HEK293T (cell line): Measurements from ENCODE around the gene EML6.

Source experiments
- CTCF ChIA-PET: fragments of 350-600 bp; formaldehyde crosslinking; extraction: SDS; loops from one replicate; lab custom pipeline; 2021; ENCODE audit warnings: antibody characterized with exemption, inconsistent platforms; lab: Yijun Ruan, JAX
- POLR2A ChIA-PET: fragments of 350-600 bp; formaldehyde crosslinking; extraction: SDS; loops from one replicate; lab custom pipeline; 2020; ENCODE audit warnings: antibody characterized with exemption, inconsistent platforms; lab: Yijun Ruan, JAX
- DNase-seq: peaks from one replicate; pipeline ENCODE4 v3.0.0; 2012; ENCODE audit warnings: mixed read lengths; ENCODE audit errors: extremely low spot score
- ARNT ChIP-seq: fragments of 450-650 bp; IDR thresholded peaks from 2 replicates; pipeline ENCODE4 v1.6.1; 2017; ENCODE audit warnings: mild to moderate bottlenecking
- BHLHE40 ChIP-seq: fragments of 450-650 bp; IDR thresholded peaks from 2 replicates; pipeline ENCODE4 v1.6.1; 2016; ENCODE audit warnings: mild to moderate bottlenecking, moderate library complexity, borderline replicate concordance
- CTBP1 ChIP-seq: fragments of 450-650 bp; IDR thresholded peaks from 2 replicates; pipeline ENCODE4 v1.6.1; 2016; ENCODE audit warnings: borderline replicate concordance
- ELF4 ChIP-seq: fragments of 450-650 bp; IDR thresholded peaks from 2 replicates; pipeline ENCODE4 v1.6.1; 2017; ENCODE audit warnings: antibody characterized with exemption
- FOXA1 ChIP-seq: fragments of 450-650 bp; IDR thresholded peaks from 2 replicates; pipeline ENCODE4 v1.6.1; 2016; ENCODE audit warnings: mild to moderate bottlenecking
- FOXK2 ChIP-seq: fragments of 450-650 bp; IDR thresholded peaks from 2 replicates; pipeline ENCODE4 v1.6.1; 2016; ENCODE audit warnings: mild to moderate bottlenecking
- FOXM1 ChIP-seq: fragments of 450-650 bp; IDR thresholded peaks from 2 replicates; pipeline ENCODE4 v1.6.1; 2017; ENCODE audit warnings: mild to moderate bottlenecking, borderline replicate concordance
- HDGF ChIP-seq: fragments of 450-650 bp; IDR thresholded peaks from 2 replicates; pipeline ENCODE4 v1.6.1; 2017; ENCODE audit warnings: antibody characterized with exemption, borderline replicate concordance
- L3MBTL2 ChIP-seq: fragments of 450-650 bp; conservative IDR thresholded peaks from 2 replicates; pipeline ENCODE4 v1.6.1; 2016; ENCODE audit warnings: mild to moderate bottlenecking
- LEF1 ChIP-seq: fragments of 450-650 bp; IDR thresholded peaks from 2 replicates; pipeline ENCODE4 v1.6.1; 2017; ENCODE audit warnings: mild to moderate bottlenecking, borderline replicate concordance
- NFRKB ChIP-seq: fragments of 450-650 bp; IDR thresholded peaks from 2 replicates; pipeline ENCODE4 v1.6.1; 2016; ENCODE audit warnings: mild to moderate bottlenecking, moderate library complexity
- PKNOX1 ChIP-seq: fragments of 450-650 bp; IDR thresholded peaks from 2 replicates; pipeline ENCODE4 v1.6.1; 2016
- SP1 ChIP-seq: fragments of 450-650 bp; IDR thresholded peaks from 2 replicates; pipeline ENCODE4 v1.6.1; 2017
- SUZ12 ChIP-seq: fragments of 450-650 bp; IDR thresholded peaks from 2 replicates; pipeline ENCODE4 v1.6.1; 2016; ENCODE audit warnings: mild to moderate bottlenecking
- TARDBP ChIP-seq: fragments of 450-650 bp; IDR thresholded peaks from 2 replicates; pipeline ENCODE4 v1.6.1; 2016
- ZNF384 ChIP-seq: fragments of 450-650 bp; IDR thresholded peaks from 2 replicates; pipeline ENCODE4 v1.6.1; 2016

The EML6 gene

GRCh38 chr2:54903736-54904554, 180.5 kb downstream of the EML6 start:
- no peak for TF ChIP-seq ARNT
- no peak for TF ChIP-seq HDGF
- TF ChIP-seq SP1: no peak
- no peak for TF ChIP-seq BHLHE40
- TF ChIP-seq CTBP1: no peak
- TF ChIP-seq ELF4: no peak
- TF ChIP-seq FOXA1: no peak
- TF ChIP-seq L3MBTL2: no peak
- no peak for TF ChIP-seq FOXK2
- TF ChIP-seq SUZ12: no peak
- DNase-seq: peak; percentile 33
- ChIA-PET POLR2A (no interaction called here), CTCF (no interaction called here)

GRCh38 chr2:54904836-54905235, 181.4 kb downstream of the EML6 start:
- CTCF ChIA-PET: no interaction called here
- TF ChIP-seq FOXK2: no peak
- TF ChIP-seq FOXA1: no peak
- TF ChIP-seq SP1: no peak
- TF ChIP-seq ELF4: no peak
- TF ChIP-seq FOXM1: no peak
- TF ChIP-seq CTBP1: no peak
- TF ChIP-seq SUZ12: no peak
- TF ChIP-seq NFRKB: no peak
- no peak for TF ChIP-seq ARNT
- TF ChIP-seq PKNOX1: no peak
- TF ChIP-seq BHLHE40: no peak
- no peak for TF ChIP-seq HDGF
- TF ChIP-seq LEF1: no peak
- no peak for TF ChIP-seq TARDBP
- POLR2A ChIA-PET: no interaction called here
- DNase-seq: no peak

- ChIA-PET POLR2A (no interaction called here), CTCF (no interaction called here)
- TF ChIP-seq FOXM1: no peak
- no peak for TF ChIP-seq CTBP1
- TF ChIP-seq ZNF384: no peak
- no peak for TF ChIP-seq FOXK2
- TF ChIP-seq ELF4: no peak
- TF ChIP-seq ARNT: no peak
- TF ChIP-seq L3MBTL2: no peak
- no peak for TF ChIP-seq TARDBP
- no peak for TF ChIP-seq HDGF
- TF ChIP-seq SUZ12: no peak
- no peak for DNase-seq
Observed at GRCh38 chr2:54906716-54907115, 183.3 kb downstream of the EML6 start.

- DNase-seq: no peak
- TF ChIP-seq TARDBP (no peak), ARNT (no peak), FOXM1 (no peak), ELF4 (no peak), BHLHE40 (no peak), HDGF (no peak), NFRKB (no peak)
- POLR2A ChIA-PET: no interaction called here
- CTCF ChIA-PET: no interaction called here
Observed at GRCh38 chr2:54907663-54908062, 184.2 kb downstream of the EML6 start.

- DNase-seq: no peak
- TF ChIP-seq FOXM1 (no peak), TARDBP (no peak)
- CTCF ChIA-PET: no interaction called here
- POLR2A ChIA-PET: no interaction called here
Observed at GRCh38 chr2:54908591-54908990, 185.1 kb downstream of the EML6 start.

- POLR2A ChIA-PET: no interaction called here
- TF ChIP-seq SP1: no peak
- no peak for TF ChIP-seq BHLHE40
- no peak for TF ChIP-seq PKNOX1
- no peak for TF ChIP-seq LEF1
- TF ChIP-seq TARDBP: no peak
- TF ChIP-seq FOXK2: no peak
- no peak for DNase-seq
- CTCF ChIA-PET: no interaction called here
Observed at GRCh38 chr2:54909001-54909400, 185.5 kb downstream of the EML6 start.

GRCh38 chr2:54912305-54912704, 188.8 kb downstream of the EML6 start:
- no peak for DNase-seq
- ChIA-PET POLR2A (no interaction called here), CTCF (interaction anchor here (0.6 kb wide), 1 partner anchor 12 kb away, joined by 3 read pairs; no protein-coding TSS in a partner anchor)
- no peak for TF ChIP-seq HDGF
- TF ChIP-seq FOXK2: no peak
- TF ChIP-seq BHLHE40: no peak

GRCh38 chr2:54912893-54913292, 189.4 kb downstream of the EML6 start:
- TF ChIP-seq SP1 (no peak), FOXA1 (no peak), BHLHE40 (no peak), L3MBTL2 (no peak), ZNF384 (no peak), ELF4 (no peak), NFRKB (no peak), HDGF (no peak), LEF1 (no peak), ARNT (no peak), TARDBP (no peak), FOXM1 (no peak), SUZ12 (no peak), FOXK2 (no peak), PKNOX1 (no peak), CTBP1 (no peak)
- ChIA-PET POLR2A (no interaction called here), CTCF (no interaction called here)
- no peak for DNase-seq
